GM18511 (cell line): ENCODE measurements around the gene CXXC5.
"Not testable (repeated sequence)": the region's sequence is repeated elsewhere in the genome, so short reads cannot be mapped to it uniquely, and the experiment has no call there.

ENCODE experiments used
- ATAC-seq: cut with Tn5 transposase; IDR thresholded peaks from one replicate; pipeline ENCODE4 v1.9.1; 2021; ENCODE audit warnings: mild to moderate bottlenecking, moderate library complexity; ENCODE audit not compliant: unreplicated experiment

The CXXC5 gene

GRCh38 chr5:139708877-139709581, 60.9 kb downstream of the CXXC5 start:
- ATAC-seq = no peak

GRCh38 chr5:139709582-139710318, 61.6 kb downstream of the CXXC5 start:
- no peak for ATAC-seq

DNA sequence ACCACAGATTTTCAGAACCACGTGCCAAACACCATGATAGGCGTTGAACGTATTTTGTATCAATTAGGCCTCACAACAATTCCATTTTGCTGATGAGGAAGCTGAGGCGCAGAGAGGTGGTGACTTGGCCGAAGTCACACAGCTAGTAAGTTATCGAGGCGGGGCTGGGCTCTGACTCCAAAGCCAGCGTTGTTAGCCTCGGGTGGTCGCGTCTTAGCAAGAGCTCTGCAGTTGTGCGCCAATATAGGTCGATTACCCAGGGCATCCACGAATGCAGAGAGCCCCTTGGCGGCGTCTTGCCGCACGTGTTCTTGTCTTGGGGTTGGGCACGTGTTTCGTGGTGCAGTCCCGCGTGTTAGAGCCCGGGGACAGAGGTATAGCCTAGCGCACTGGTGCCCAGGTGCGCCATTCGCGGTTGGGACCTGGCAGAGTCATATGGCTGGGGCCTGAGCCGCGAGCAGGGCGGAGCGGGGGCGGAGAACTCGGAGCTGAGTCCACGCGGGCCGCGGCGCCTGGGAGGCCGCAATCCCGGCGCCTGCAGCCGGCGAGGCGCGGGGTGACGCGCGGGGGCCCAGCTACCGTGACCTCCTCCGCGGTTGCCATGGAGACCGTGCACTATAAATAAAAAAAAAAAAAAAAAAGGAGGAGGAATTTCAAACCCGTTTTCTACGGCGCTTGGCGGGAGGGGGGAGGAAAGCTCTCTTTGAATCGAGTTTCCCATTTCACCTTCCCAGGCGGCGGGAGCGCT, 62.3 kb downstream of the CXXC5 start:
- ATAC-seq = peak; percentile 33

- ATAC-seq = peak; percentile 57
Measured at GRCh38 chr5:139711067-139711905, 63.1 kb downstream of the CXXC5 start.

DNA sequence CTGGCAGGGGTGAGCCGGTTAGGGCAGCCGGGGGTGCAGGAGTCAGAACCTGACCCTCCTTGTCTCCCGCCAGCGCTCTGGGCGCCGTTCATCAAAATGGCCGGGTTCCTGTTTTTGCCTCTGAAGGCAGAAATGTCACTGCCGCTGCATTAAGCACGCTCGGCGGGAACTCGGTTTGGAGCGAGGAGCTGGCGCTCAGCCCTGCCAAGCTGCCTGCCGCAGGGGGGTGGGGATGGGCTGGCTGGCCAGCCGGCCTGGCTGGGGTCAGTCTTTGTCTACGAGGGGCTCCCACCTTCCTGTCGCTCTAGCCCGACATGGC, 63.7 kb downstream of the CXXC5 start:
- ATAC-seq = no peak

DNA sequence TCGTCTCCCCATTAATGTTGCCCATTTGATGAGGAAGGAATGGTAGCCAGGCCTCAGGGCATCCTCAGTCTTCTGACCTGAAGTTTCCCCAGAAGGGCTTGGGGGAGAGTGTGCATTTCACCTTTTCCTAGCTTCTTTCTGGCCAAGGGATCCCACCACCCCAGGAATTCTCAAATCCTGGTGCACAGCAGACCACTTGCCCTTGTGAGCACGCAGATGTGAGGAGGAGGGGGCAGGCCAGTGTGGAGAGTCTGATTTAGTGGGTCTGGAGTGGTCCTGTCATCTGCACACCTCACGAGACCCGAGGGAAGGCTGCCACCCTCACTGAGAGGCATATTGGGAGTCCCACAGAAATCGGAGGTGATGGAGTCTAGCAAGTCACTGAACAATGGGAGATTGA, 64.3 kb downstream of the CXXC5 start:
- no peak for ATAC-seq

DNA sequence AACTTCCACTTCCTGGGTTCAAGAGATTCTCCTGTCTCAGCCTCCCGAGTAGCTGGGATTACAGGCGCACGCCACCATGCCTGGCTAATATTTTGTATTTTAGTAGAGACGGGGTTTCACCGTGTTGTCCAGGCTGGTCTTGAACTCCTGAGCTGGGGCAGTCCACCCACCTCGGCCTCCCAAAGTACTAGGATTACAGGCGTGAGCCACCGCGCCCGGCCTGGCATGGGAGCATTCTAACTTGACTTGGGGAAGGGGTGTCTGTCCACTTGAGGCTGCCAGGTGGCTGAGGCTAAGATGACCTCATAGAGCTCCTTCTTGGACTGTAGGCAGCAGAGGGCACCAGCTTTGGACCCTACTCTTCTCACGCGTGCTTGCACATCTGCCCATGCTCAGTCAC, 65.7 kb downstream of the CXXC5 start:
- ATAC-seq = not testable (repeated sequence)

DNA sequence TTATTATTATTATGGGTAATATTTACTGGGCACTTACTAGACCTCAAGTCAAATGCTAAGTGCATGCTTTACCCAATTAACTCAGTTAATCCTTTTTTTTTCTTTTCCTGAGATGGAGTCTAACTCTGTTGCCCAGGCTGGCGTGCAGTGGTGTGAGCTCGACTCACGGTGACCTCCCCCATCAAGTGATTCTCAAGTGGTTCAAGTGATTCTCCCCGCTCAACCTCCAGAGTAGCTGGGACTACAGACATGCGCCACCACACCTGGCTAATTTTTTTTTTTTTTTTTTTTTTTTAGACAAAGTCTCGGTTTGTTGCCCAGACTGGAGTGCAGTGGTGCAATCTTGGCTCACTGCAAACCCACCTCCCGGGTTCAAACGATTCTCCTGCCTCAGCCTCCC, 69.1 kb downstream of the CXXC5 start:
- no peak for ATAC-seq

DNA sequence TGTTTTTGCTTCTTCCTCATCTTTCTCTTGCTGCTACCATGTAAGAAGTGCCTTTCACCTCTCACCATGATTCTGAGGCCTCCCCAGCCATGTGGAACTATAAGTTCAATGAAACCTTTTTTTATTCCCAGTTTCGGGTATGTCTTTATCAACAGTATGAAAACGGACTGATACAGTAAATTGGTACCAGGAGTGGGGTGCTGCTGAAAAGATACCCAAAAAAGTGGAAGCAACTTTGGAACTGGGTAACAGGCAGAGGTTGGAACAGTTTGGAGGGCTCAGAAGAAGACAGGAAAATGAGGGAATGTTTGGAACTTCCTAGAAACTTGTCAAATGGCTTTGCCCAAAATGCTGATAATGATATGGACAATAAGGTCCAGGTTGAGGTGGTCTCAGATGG, 70.3 kb downstream of the CXXC5 start:
- not testable (repeated sequence) for ATAC-seq

- not testable (repeated sequence) for ATAC-seq
Measured at GRCh38 chr5:139719970-139720369, 71.8 kb downstream of the CXXC5 start.

GRCh38 chr5:139723986-139724587, 75.9 kb downstream of the CXXC5 start:
- ATAC-seq = no peak

GRCh38 chr5:139725073-139725830, 77.1 kb downstream of the CXXC5 start:
- ATAC-seq = no peak

DNA sequence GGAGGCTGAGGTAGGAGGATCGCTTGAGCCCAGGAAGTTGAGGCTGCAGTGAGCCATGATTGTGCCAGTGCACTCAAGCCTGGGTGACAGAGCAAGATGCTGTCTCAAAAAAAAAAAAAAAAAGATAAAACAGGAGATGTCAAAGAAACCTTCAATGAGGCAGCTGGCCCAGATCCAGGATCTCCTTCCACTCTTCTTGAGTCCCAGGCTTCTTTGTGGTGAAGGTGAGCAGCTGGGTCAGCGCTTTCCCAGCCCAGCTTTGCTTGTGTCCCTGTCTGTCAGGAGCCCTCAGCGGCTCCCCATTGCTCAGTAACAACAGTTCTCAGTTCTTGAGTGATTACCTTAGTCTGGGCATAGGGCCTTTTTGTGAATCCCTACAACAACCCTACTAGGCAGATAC, 78.1 kb downstream of the CXXC5 start:
- ATAC-seq = no peak

- ATAC-seq = not testable (repeated sequence)
Measured at GRCh38 chr5:139727615-139728014, 79.5 kb downstream of the CXXC5 start.

GRCh38 chr5:139731281-139731680, 83.1 kb downstream of the CXXC5 start:
- ATAC-seq = no peak

GRCh38 chr5:139732019-139732418, 83.9 kb downstream of the CXXC5 start:
- no peak for ATAC-seq

DNA sequence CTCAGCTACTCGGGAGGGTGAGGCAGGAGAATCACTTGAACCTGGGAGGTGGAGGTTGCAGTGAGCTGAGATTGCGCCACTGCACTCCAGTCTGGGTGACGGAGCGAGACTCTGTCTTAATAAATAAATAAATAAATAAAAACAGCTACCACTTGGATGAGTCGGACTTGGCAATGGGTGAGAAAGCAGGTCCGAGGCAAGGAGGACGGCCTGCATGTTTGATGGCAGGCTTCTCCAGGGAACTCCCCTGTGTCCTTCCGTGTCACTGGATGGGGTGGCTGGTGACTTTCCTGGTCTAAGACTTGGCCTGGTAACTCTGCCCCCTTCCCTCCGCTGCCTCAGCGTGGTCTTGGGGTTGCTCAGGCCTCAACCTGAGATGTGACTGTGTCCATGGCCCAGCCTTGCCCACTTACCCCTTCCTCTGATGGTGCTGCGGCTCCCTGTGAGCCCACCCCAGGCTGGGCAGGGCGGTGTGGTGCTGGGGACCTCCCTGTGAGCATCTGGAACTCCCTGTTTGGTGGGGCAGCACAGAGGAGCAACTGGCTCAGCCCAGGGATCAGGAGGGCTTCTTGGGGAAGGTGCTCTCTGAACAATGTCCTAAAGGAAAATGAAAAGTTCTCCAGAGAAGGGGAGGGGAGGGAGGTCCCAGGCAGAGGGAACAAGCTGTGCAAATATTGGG, 85.0 kb downstream of the CXXC5 start:
- no peak for ATAC-seq
